ENCODE results near the gene RNF152.

- TF ChIP-seq, protein P1, sequence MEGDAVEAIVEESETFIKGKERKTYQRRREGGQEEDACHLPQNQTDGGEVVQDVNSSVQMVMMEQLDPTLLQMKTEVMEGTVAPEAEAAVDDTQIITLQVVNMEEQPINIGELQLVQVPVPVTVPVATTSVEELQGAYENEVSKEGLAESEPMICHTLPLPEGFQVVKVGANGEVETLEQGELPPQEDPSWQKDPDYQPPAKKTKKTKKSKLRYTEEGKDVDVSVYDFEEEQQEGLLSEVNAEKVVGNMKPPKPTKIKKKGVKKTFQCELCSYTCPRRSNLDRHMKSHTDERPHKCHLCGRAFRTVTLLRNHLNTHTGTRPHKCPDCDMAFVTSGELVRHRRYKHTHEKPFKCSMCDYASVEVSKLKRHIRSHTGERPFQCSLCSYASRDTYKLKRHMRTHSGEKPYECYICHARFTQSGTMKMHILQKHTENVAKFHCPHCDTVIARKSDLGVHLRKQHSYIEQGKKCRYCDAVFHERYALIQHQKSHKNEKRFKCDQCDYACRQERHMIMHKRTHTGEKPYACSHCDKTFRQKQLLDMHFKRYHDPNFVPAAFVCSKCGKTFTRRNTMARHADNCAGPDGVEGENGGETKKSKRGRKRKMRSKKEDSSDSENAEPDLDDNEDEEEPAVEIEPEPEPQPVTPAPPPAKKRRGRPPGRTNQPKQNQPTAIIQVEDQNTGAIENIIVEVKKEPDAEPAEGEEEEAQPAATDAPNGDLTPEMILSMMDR (IDR thresholded peaks at IDR 0.05), result no peak
- no peak for TF ChIP-seq POLR2A (IDR thresholded peaks at IDR 0.05)
Observed at GRCh38 chr18:61894751-61895524, 2.1 kb upstream of the RNF152 start.

Measured in esophagus squamous epithelium (tissue), 4 donors.